HG03103 (cell line): ENCODE data around the gene GSK3B.

Experiments
- ATAC-seq: cut with Tn5 transposase; IDR thresholded peaks from one replicate; pipeline ENCODE4 v1.9.1; 2021; ENCODE audit warnings: low read depth; ENCODE audit not compliant: unreplicated experiment

The GSK3B gene

DNA sequence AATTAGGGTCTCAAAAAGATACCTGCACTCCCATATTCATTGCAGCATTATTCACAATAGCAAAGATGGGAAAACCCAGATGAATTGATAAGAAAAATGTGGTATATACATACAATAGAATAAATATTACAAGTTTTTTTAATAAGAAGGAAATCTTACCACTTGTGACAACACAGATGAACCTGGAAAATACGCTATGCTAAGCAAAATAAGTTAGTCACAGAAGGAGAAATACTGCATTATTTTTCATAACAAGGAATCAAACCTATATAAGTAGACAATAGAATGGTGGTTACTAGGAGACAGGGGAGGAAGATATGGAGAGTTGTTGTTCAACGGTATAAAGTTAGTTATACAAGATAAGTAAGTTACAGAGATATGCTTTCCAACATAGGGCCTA, 130.0 kb downstream of the GSK3B start:
- no peak for ATAC-seq

DNA sequence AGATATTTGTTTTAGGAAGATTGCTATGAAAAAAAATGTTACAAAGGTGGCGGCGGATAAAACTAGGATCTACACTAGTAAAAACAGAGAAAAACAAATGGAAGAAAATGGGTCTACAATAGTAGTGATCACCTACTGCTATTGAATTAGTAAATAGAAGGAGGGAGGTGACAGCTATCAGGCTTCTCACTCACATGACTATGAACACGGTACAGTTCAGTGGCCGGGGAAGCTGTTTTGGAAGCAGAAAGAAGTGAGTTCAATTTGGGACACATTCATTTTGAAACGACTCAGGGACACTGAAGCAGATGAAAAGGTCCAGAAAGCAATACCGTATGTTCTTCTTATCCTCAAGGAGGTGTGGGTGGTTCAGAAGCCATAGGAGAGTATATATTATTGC, 138.3 kb downstream of the GSK3B start:
- no peak for ATAC-seq

DNA sequence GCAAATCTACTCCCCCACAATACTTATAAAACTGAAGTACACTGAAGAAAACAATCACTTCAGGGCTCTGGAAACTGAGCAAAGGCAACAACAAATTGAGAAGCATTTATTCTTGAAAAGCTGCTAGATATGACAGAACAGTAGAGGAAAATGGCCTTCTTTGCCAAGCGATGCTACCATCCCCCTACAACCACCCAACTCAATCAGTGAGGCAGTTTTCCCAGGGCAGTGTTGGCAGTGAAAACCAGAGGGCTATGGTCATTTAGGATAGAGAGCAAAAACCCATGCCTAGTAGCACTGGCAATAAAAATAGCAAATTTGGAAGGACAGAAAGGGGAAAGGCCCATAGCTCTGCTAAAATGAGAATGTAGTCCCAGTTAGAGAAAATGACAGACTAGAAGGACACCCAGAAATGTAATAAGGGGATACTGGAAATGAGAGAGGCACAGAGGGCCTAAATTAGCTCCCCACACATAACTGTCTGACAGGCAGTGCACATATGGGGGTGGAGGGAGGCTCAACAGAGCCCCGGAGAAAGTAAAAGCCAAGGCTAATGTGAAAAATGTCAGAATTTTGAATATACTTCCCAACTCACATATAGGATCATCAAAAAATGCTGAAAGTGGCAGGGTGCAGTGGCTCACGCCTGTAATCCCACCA, 143.5 kb downstream of the GSK3B start:
- no peak for ATAC-seq

GRCh38 chr3:119945291-119945690, 149.0 kb downstream of the GSK3B start:
- no peak for ATAC-seq

- no peak for ATAC-seq
Measured at GRCh38 chr3:119944091-119944490, 150.2 kb downstream of the GSK3B start.

GRCh38 chr3:119939077-119939476, 155.2 kb downstream of the GSK3B start:
- no peak for ATAC-seq

GRCh38 chr3:119937229-119937628, 157.0 kb downstream of the GSK3B start:
- ATAC-seq, result peak; percentile 98

GRCh38 chr3:119934249-119934648, 160.0 kb downstream of the GSK3B start:
- no peak for ATAC-seq

GRCh38 chr3:119933207-119933606, 161.0 kb downstream of the GSK3B start:
- no peak for ATAC-seq

GRCh38 chr3:119930286-119930685, 164.0 kb downstream of the GSK3B start:
- ATAC-seq, result no peak

DNA sequence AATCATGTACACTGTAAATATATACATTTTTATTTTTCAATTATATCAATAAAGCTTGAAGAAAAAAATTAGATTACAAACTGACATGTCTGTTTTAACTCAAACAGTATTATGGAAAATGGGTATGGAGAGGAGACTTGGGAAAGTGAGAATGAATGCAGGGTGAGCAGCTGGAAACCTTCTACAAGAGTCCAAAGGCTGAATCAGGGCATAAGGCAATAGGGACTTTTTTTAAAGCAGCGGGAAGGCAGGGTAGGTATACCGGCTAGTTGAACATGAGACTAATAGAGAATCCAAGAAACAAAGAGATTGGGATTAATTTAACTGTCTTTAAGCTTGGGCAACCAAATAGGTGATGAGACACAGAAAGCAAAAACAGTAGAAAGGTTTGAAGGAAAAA, 167.1 kb downstream of the GSK3B start:
- no peak for ATAC-seq

DNA sequence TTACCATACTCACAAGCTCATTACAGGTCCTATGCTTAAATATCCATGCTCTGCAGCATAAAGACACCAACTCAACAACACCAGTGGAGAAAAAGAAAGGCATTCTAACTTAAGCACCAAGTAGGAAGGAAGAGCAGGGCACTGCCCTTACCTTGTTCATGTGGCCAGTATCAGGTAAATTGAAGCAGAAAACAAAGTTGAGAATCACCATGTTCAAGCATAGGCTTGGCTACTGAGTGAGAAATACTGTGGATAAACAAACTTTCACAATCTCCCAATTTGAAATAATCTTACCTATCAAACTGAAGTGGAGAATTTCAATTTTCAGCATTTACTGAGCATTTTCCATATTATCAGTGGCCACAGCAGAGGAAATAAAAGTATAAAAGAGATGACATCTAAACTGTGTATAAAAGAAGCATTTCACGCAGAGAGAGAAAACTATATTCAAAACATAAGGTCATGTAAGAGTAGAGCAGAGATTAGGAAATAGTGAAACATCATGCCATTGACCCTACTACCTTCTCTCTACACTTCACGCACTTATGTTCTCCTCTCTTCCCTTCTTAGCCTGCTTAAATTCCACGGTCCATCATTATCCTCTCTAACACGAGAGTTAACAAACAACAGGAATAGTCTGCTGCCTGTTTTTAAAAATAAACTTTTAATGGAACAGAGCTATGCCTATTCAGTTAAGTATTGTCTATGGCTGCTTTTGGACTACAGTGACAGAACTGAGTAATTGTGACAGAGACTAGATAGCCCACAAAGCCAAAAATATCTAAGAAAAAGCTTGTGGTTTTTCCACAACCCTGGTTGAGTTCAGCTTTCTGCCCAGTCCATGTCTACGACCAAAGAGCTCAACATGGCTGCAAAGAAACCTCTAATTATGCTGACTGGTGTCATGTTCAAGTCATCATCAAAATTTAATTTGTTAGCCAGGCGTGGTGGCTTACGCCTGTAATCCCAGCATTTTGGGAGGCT, 169.8 kb downstream of the GSK3B start:
- ATAC-seq, result no peak

DNA sequence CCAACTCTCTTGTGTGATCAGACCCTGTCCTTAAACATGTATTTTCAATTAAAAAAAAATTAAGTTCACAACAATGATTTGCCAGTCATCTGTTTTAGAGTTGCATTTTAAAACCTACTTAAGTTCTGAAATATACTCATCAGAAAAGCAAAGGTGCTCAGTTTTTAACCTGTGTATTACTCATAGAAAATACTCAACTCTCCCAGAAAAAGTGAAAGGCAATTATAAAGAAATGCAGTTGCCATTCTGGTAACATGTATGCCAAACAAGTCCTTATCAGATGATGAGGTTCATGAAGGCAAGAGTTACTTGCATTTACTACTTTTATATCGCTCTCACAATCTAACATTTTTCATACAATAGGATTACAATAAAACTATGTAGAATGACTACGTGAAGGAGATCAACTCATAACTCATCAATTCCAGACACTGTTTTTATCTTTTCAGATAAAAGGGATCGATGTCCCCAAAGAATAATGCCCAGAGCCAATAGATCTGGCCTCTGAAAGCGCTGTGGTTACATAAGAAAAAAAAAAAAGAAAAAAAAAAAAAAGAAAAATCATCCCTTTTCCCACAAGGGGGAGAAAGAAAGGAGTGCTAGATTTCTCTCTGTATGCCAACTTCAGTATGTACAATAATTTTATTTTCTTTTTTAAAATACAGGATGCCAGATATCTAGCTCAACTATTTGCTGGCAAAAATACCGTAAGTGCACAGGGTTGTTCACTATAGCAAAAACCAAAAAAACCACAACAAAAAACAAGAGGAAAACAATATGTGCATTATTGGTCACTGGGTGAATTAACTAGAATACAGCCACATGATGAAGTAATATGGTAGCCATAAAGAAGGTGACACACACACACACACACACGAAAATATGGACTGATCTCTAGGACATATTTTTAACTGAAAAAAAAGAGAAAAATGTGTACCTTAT, 175.0 kb downstream of the GSK3B start:
- no peak for ATAC-seq

- ATAC-seq, result no peak
Measured at GRCh38 chr3:119913021-119913420, 181.2 kb downstream of the GSK3B start.

DNA sequence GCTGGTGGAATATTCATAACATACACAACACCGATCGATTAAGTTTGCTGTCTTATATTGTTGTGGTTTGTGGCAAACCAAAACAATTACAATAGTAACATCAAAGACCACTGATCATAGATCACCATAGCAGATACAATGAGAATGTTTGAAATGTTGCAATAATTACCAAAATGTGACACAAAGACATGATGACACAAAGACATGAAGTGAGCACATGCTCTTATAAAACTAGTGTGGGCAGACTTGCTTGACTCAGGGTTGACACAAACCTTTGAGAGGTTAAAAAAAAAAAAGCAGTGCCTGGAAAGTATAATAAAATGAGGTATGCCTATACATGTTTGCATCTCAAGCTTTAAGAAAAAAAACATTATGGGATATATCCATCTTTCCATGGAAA, 182.0 kb downstream of the GSK3B start:
- no peak for ATAC-seq

- no peak for ATAC-seq
Measured at GRCh38 chr3:119911748-119912147, 182.5 kb downstream of the GSK3B start.

- no peak for ATAC-seq
Measured at GRCh38 chr3:119902061-119902460, 192.2 kb downstream of the GSK3B start.

DNA sequence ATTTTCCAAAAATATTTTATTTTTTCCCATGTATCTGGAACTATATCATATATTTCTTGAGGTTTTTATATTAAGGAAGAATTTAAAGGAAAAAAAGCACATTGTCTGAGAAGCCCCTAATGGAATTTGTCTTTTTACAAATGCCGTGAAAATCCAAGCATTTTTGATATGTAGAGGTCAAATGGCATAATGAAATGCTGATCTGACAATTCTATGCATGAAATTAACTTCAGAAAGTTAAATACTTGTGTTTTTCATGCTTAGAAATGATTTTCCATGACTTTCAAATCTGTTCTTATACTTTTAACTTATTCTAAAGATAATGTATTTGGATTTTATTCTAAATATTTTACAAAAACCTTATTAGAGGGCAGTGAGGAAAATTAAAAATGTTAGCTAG, 193.1 kb downstream of the GSK3B start:
- ATAC-seq, result no peak

GRCh38 chr3:119899192-119899511, 195.1 kb downstream of the GSK3B start:
- ATAC-seq, result no peak

GRCh38 chr3:119898478-119899191, 195.6 kb downstream of the GSK3B start:
- ATAC-seq, result no peak
